Prostate gland (tissue), 2 donors: ENCODE measurements around the gene CRTC3. TPM values are rescaled to one million over a fixed set of nuclear protein-coding genes. Genes with fewer than 3 reads are reported as not detected.

Experiments used
- DNase-seq: peaks from one replicate; pipeline ENCODE4 v3.0.0-alpha.2; 2019; ENCODE audit warnings: low spot score
- H3K27ac ChIP-seq, 2 donors: fragments of 200-600 bp; sonication (generic); 2 replicates each; pipeline ENCODE4 v1.5.1; 2017 to 2019
- H3K27me3 ChIP-seq: fragments of 200-600 bp; sonication (generic); replicated peaks from 2 replicates; pipeline ENCODE4 v1.5.1; 2019; ENCODE audit not compliant: insufficient read depth
- H3K36me3 ChIP-seq, 2 donors: fragments of 200-600 bp; sonication (generic); 1 replicate in 1 of 2; 2 replicates in 1 of 2; pipeline versions ENCODE4 v1.5.1 to v1.8.1; 2017 to 2019
- H3K4me1 ChIP-seq: fragments of 200-600 bp; sonication (generic); replicated peaks from 2 replicates; pipeline ENCODE4 v1.5.1; 2019
- H3K4me3 ChIP-seq, 2 donors: fragments of 200-600 bp; sonication (generic); 2 replicates each; pipeline ENCODE4 v1.5.1; 2017 to 2019
- H3K9me3 ChIP-seq: fragments of 200-600 bp; sonication (generic); 2 replicates; pipeline ENCODE4 v1.5.1; 2017
- CTCF ChIP-seq, 4 experiments: fragments of 200-600 bp in 2 of 4; fragments of 450-650 bp in 2 of 4; sonication (generic) in 2 of 4; IDR thresholded peaks; 1 replicate in 3 of 4; 2 replicates in 1 of 4; pipeline ENCODE4 v1.5.1; 2016 to 2019; ENCODE audit warnings: antibody characterized with exemption in 4 of 4, mild to moderate bottlenecking in 2 of 4, moderate library complexity in 2 of 4
- POLR2A ChIP-seq: fragments of 450-650 bp; IDR thresholded peaks from one replicate; pipeline ENCODE4 v1.6.1; 2016; ENCODE audit warnings: antibody characterized with exemption, mild to moderate bottlenecking
- POLR2AphosphoS5 ChIP-seq: sonication (generic); formaldehyde crosslinking; IDR thresholded peaks from one replicate; pipeline ENCODE4 v1.6.1; 2017; ENCODE audit warnings: antibody characterized with exemption
- WGBS: methylation state at CpG from one replicate; pipeline ENCODE4 v1.1.5; 2018; 5-methylcytosine and 5-hydroxymethylcytosine counted together
- intact Hi-C: fragments of 100-400 bp; cut with DNase I; formaldehyde crosslinking; loops from one replicate; pipeline ENCODE4 v1.14.2; 2022
- total RNA-seq, 2 donors: library from RNA; depleted of rRNA; stranded (reverse); fragments of >200 nt; gene quantifications; one replicate each; pipeline ENCODE4 v1.1.0, GENCODE V29; 2016

Gene CRTC3
- total RNA-seq, 2 donors from 2014 or later = 26.6 to 87.8 TPM

GRCh38 chr15:90564051-90564450 is 34.3 kb downstream of the CRTC3 start:
- TF ChIP-seq POLR2A = no peak
- no peak for TF ChIP-seq POLR2AphosphoS5
- no peak for TF ChIP-seq CTCF (IDR thresholded peaks at IDR 0.05)
- Histone ChIP-seq H3K9me3 (no peaks in the 10 kb centered on the region), H3K4me3 (no peak overlapping the region), H3K36me3 (no peaks in the 10 kb centered on the region), H3K27ac (no peak overlapping the region), H3K4me1 (peaks cover 3% of the 10 kb centered on the region), H3K27me3 (no peaks in the 10 kb centered on the region)
- WGBS = 76% methylated on average over 1 of the region's 1 CpG
- intact Hi-C loops = no loop called here
- DNase-seq = no peak

GRCh38 chr15:90564590-90564989 is 34.9 kb downstream of the CRTC3 start:
- WGBS = 90% methylated on average over 2 of the region's 2 CpGs
- no peaks in the 10 kb centered on the region for H3K27me3 ChIP-seq
- peaks cover 3% of the 10 kb centered on the region for H3K4me1 ChIP-seq
- no peak overlapping the region for H3K27ac ChIP-seq
- TF ChIP-seq CTCF (IDR thresholded peaks at IDR 0.05) (no peak), POLR2A (no peak), POLR2AphosphoS5 (no peak)
- no peaks in the 10 kb centered on the region for H3K36me3 ChIP-seq
- intact Hi-C loops = no loop called here
- no peak for DNase-seq
- no peaks in the 10 kb centered on the region for H3K9me3 ChIP-seq
- no peak overlapping the region for H3K4me3 ChIP-seq

- Histone ChIP-seq H3K36me3 (no peaks in the 10 kb centered on the region), H3K4me1 (no peaks in the 10 kb centered on the region), H3K27ac (no peak overlapping the region), H3K27me3 (no peaks in the 10 kb centered on the region), H3K9me3 (no peaks in the 10 kb centered on the region), H3K4me3 (no peak overlapping the region)
- TF ChIP-seq POLR2A (no peak), CTCF (IDR thresholded peaks at IDR 0.05) (no peak), POLR2AphosphoS5 (no peak)
- intact Hi-C loops = no loop called here
- DNase-seq = no peak
Measured at GRCh38 chr15:90565866-90566265, 36.1 kb downstream of the CRTC3 start.

- intact Hi-C loops = no loop called here
Measured at GRCh38 chr15:90570643-90571042, 40.9 kb downstream of the CRTC3 start.

More at GRCh38 chr15:90570643-90571042, 40.9 kb downstream of the CRTC3 start:
- H3K4me1 ChIP-seq = no peaks in the 10 kb centered on the region
- no peak for DNase-seq
- no peak overlapping the region for H3K4me3 ChIP-seq
- no peaks in the 10 kb centered on the region for H3K9me3 ChIP-seq
- no peak overlapping the region for H3K27ac ChIP-seq
- 26% methylated on average over 5 of the region's 5 CpGs for WGBS
- TF ChIP-seq POLR2AphosphoS5 = no peak
- no peak for TF ChIP-seq POLR2A
- TF ChIP-seq CTCF (IDR thresholded peaks at IDR 0.05) = no peak
- no peaks in the 10 kb centered on the region for H3K36me3 ChIP-seq
- H3K27me3 ChIP-seq = no peaks in the 10 kb centered on the region
